H9 (cell line): ENCODE measurements around the gene AMER2. TPM values are rescaled to one million over a fixed set of nuclear protein-coding genes. Genes with fewer than 3 reads are reported as not detected.

Source experiments
- DNase-seq: peaks from one replicate; pipeline ENCODE4 v3.0.0-alpha.2; 2017
- H2AFZ ChIP-seq: one replicate; pipeline ENCODE4 v1.6.1; 2013; ENCODE audit warnings: mild to moderate bottlenecking, low read length, control low read depth, moderate library complexity
- H2AK5ac ChIP-seq: 2 replicates; pipeline ENCODE4 v1.6.1; 2013; ENCODE audit warnings: low read length, control low read depth, mixed read lengths; ENCODE audit not compliant: insufficient read length
- H2BK120ac ChIP-seq: one replicate; pipeline ENCODE4 v1.6.1; 2013; ENCODE audit warnings: low read depth, mild to moderate bottlenecking, low read length, control low read depth, inconsistent platforms; ENCODE audit not compliant: poor library complexity, severe bottlenecking
- H2BK12ac ChIP-seq: 2 replicates; pipeline ENCODE4 v1.6.1; 2013; ENCODE audit warnings: low read length, control low read depth, mixed read lengths, low read depth; ENCODE audit not compliant: insufficient read length
- H2BK15ac ChIP-seq: 2 replicates; pipeline ENCODE4 v1.6.1; 2013; ENCODE audit warnings: low read depth, low read length, control low read depth
- H2BK20ac ChIP-seq: one replicate; pipeline ENCODE4 v1.6.1; 2013; ENCODE audit warnings: low read depth, mild to moderate bottlenecking, low read length, control low read depth, inconsistent platforms; ENCODE audit not compliant: poor library complexity, severe bottlenecking
- H2BK5ac ChIP-seq: 2 replicates; pipeline ENCODE4 v1.6.1; 2013; ENCODE audit warnings: low read length, control low read depth, mixed read lengths; ENCODE audit not compliant: insufficient read length
- H3K14ac ChIP-seq: 2 replicates; pipeline ENCODE4 v1.6.1; 2013; ENCODE audit warnings: low read length, control low read depth; ENCODE audit not compliant: insufficient read depth
- H3K18ac ChIP-seq: 2 replicates; pipeline ENCODE4 v1.6.1; 2013; ENCODE audit warnings: low read depth, mild to moderate bottlenecking, mixed read lengths, low read length, control low read depth; ENCODE audit not compliant: insufficient read length
- H3K23ac ChIP-seq: 2 replicates; pipeline ENCODE4 v1.6.1; 2013; ENCODE audit warnings: low read length, control low read depth, mixed read lengths, low read depth; ENCODE audit not compliant: insufficient read length
- H3K23me2 ChIP-seq: 2 replicates; pipeline ENCODE4 v1.6.1; 2013; ENCODE audit warnings: low read depth, mild to moderate bottlenecking, mixed read lengths, low read length, control low read depth; ENCODE audit not compliant: insufficient read length, poor library complexity, severe bottlenecking
- H3K27ac ChIP-seq: 2 replicates; pipeline ENCODE4 v1.5.1; 2013; ENCODE audit warnings: low read length, control low read depth, mixed read lengths, low read depth; ENCODE audit not compliant: insufficient read length
- H3K27me3 ChIP-seq: 2 replicates; pipeline ENCODE4 v1.6.1; 2013; ENCODE audit warnings: low read length, control low read depth, inconsistent platforms; ENCODE audit not compliant: insufficient read depth
- H3K4ac ChIP-seq: 2 replicates; pipeline ENCODE4 v1.6.1; 2013; ENCODE audit warnings: low read depth, mild to moderate bottlenecking, control low read depth, inconsistent platforms, low read length, moderate library complexity
- H3K4me1 ChIP-seq: 2 replicates; pipeline ENCODE4 v1.6.1; 2013; ENCODE audit warnings: low read length, control low read depth, inconsistent platforms; ENCODE audit not compliant: insufficient read depth
- H3K4me2 ChIP-seq: 2 replicates; pipeline ENCODE4 v1.6.1; 2013; ENCODE audit warnings: low read length, control low read depth, mixed read lengths; ENCODE audit not compliant: insufficient read length, insufficient read depth
- H3K56ac ChIP-seq: 2 replicates; pipeline ENCODE4 v1.6.1; 2013; ENCODE audit warnings: low read depth, mild to moderate bottlenecking, mixed read lengths, low read length, control low read depth; ENCODE audit not compliant: insufficient read length
- H3K79me1 ChIP-seq: 2 replicates; pipeline ENCODE4 v1.6.1; 2013; ENCODE audit warnings: low read depth, mild to moderate bottlenecking, moderate library complexity, low read length, control low read depth, inconsistent platforms; ENCODE audit not compliant: insufficient read depth, poor library complexity, severe bottlenecking
- H3K79me2 ChIP-seq: 2 replicates; pipeline ENCODE4 v1.6.1; 2013; ENCODE audit warnings: low read length, control low read depth, inconsistent platforms; ENCODE audit not compliant: insufficient read depth
- H3K9ac ChIP-seq: 2 replicates; pipeline ENCODE4 v1.6.1; 2013; ENCODE audit warnings: low read length, control low read depth, mixed read lengths; ENCODE audit not compliant: insufficient read length; ENCODE audit errors: extremely low read depth
- H3K9me3 ChIP-seq: one replicate; pipeline ENCODE4 v1.6.1; 2013; ENCODE audit warnings: low read depth, low read length, inconsistent platforms; ENCODE audit not compliant: control insufficient read depth
- H3T11ph ChIP-seq: one replicate; pipeline ENCODE4 v1.6.1; 2013; ENCODE audit warnings: mild to moderate bottlenecking, low read length, control low read depth, inconsistent platforms
- H4K20me1 ChIP-seq: one replicate; pipeline ENCODE4 v1.6.1; 2013; ENCODE audit not compliant: control insufficient read depth, insufficient read length, insufficient read depth
- H4K5ac ChIP-seq: 2 replicates; pipeline ENCODE4 v1.6.1; 2013; ENCODE audit warnings: low read depth, mild to moderate bottlenecking, mixed read lengths, low read length, control low read depth; ENCODE audit not compliant: insufficient read length
- H4K8ac ChIP-seq: replicated peaks from 2 replicates; pipeline ENCODE4 v1.6.1; 2013; ENCODE audit warnings: low read length, control low read depth, mixed read lengths, low read depth; ENCODE audit not compliant: insufficient read length
- H4K91ac ChIP-seq: 2 replicates; pipeline ENCODE4 v1.6.1; 2013; ENCODE audit warnings: low read depth, mild to moderate bottlenecking, moderate library complexity, mixed read lengths, low read length, control low read depth; ENCODE audit not compliant: insufficient read length
- H3K27ac Mint-ChIP-seq, 3 experiments: 2 replicates in 2 of 3; 3 replicates in 1 of 3; pipeline ENCODE4 v1.8.0; 2020 to 2021; ENCODE audit warnings: mixed read lengths in 3 of 3, mild to moderate bottlenecking in 1 of 3, moderate library complexity in 1 of 3
- H3K27me3 Mint-ChIP-seq: 2 replicates; pipeline ENCODE4 v1.8.0; 2021; ENCODE audit warnings: low read depth, mild to moderate bottlenecking, moderate library complexity, mixed read lengths
- H3K36me3 Mint-ChIP-seq, 3 experiments: 2 replicates in 2 of 3; 3 replicates in 1 of 3; pipeline ENCODE4 v1.8.0; 2020 to 2021; ENCODE audit warnings: low read depth in 3 of 3, mixed read lengths in 3 of 3; ENCODE audit not compliant: insufficient read depth in 1 of 3
- H3K4me1 Mint-ChIP-seq, 2 experiments: 2 replicates each; pipeline ENCODE4 v1.8.0; 2020; ENCODE audit warnings: mixed read lengths in 2 of 2
- H3K4me3 Mint-ChIP-seq, 2 experiments: 2 replicates in 1 of 2; 3 replicates in 1 of 2; pipeline ENCODE4 v1.8.0; 2020 to 2021; ENCODE audit warnings: mild to moderate bottlenecking in 2 of 2, mixed read lengths in 2 of 2, moderate library complexity in 1 of 2
- H3K9me3 Mint-ChIP-seq, 2 experiments: 2 replicates in 1 of 2; 3 replicates in 1 of 2; pipeline ENCODE4 v1.8.0; 2020; ENCODE audit warnings: mild to moderate bottlenecking in 2 of 2, mixed read lengths in 2 of 2, moderate library complexity in 1 of 2
- CTCF ChIP-seq: fragments of 200-600 bp; sonication (generic); conservative IDR thresholded peaks from 3 replicates; pipeline ENCODE4 v1.8.0; 2021; ENCODE audit warnings: antibody characterized with exemption, mild to moderate bottlenecking
- WGBS: extraction: QIAGEN DNeasy Blood & Tissue Kit; methylation state at CpG from one replicate; pipeline ENCODE4 v1.1.7; 2013; ENCODE audit warnings: missing lambda C conversion rate, low lambda C conversion rate, mixed read lengths; ENCODE audit not compliant: insufficient read length; ENCODE audit errors: extremely low coverage; 5-methylcytosine and 5-hydroxymethylcytosine counted together
- total RNA-seq: library from RNA; stranded (reverse); gene quantifications from 2 replicates; pipeline ENCODE4 v1.2.1, GENCODE V29; 2021

Gene AMER2
- total RNA-seq, 1 experiment from 2014 or later = 0.02 TPM

- DNase-seq = no peak
- H3K9ac ChIP-seq = no peak overlapping the region
- no peak for TF ChIP-seq CTCF
- peaks cover 0 to 11% (median 6%) of the 10 kb centered on the region in 3 experiments; a peak in 4 of 7 replicates for H3K36me3 Mint-ChIP-seq
- peaks cover 26% of the 10 kb centered on the region for H3K27me3 ChIP-seq
- no peak overlapping the region for H3K4me2 ChIP-seq
- no peak overlapping the region for H2BK20ac ChIP-seq
- H3T11ph ChIP-seq = no peak overlapping the region
- H3K4me1 Mint-ChIP-seq = peaks cover 29% of the 10 kb centered on the region in 2 experiments
- peaks cover 14% of the 10 kb centered on the region for H3K23me2 ChIP-seq
- H4K91ac ChIP-seq = no peak overlapping the region
- no peak overlapping the region for H4K8ac ChIP-seq
- H3K9me3 Mint-ChIP-seq = peaks cover 5 to 10% of the 10 kb centered on the region in 2 experiments; a peak in 4 of 5 replicates
- H2AK5ac ChIP-seq = no peak overlapping the region
- no peak overlapping the region for H3K27ac ChIP-seq
- H3K4me1 ChIP-seq = peaks cover 13% of the 10 kb centered on the region; the same call in 1 of the 2 replicates
- WGBS = no CpG with 5 or more reads among the region's 3 CpGs
- H3K27me3 Mint-ChIP-seq = peaks cover 41% of the 10 kb centered on the region
- no peak overlapping the region for H3K27ac Mint-ChIP-seq
- no peak overlapping the region for H2BK120ac ChIP-seq
- H3K23ac ChIP-seq = no peak overlapping the region
- no peak overlapping the region for H3K4me3 Mint-ChIP-seq
- H2AFZ ChIP-seq = no peak overlapping the region
- H3K9me3 ChIP-seq = no peaks in the 10 kb centered on the region
- no peak overlapping the region for H3K4ac ChIP-seq
- no peak overlapping the region for H3K18ac ChIP-seq
- no peaks in the 10 kb centered on the region for H3K79me2 ChIP-seq
- H3K79me1 ChIP-seq = no peaks in the 10 kb centered on the region
- no peak overlapping the region for H2BK15ac ChIP-seq
- H3K56ac ChIP-seq = no peak overlapping the region
- H2BK5ac ChIP-seq = no peak overlapping the region
- no peak overlapping the region for H4K5ac ChIP-seq
- no peak overlapping the region for H3K14ac ChIP-seq
- H2BK12ac ChIP-seq = no peak overlapping the region
- H4K20me1 ChIP-seq = no peaks in the 10 kb centered on the region
These were observed 4.5 kb downstream of the AMER2 start for GRCh38 chr13:25167382-25168174.
